VCaP (cell line): Measurements from ENCODE around the gene KLF11.
A peak's percentile ranks its signal among the peaks of the same experiment; 100 is the strongest.

Source experiments
- H3K27ac ChIP-seq: fragments of 450-650 bp; 2 replicates; pipeline ENCODE4 v1.5.1; 2017
- CTCF ChIP-seq: fragments of 450-650 bp; conservative IDR thresholded peaks from 2 replicates; pipeline ENCODE4 v1.5.1; 2017; ENCODE audit warnings: mild to moderate bottlenecking, moderate library complexity

Gene KLF11

GRCh38 chr2:10076511-10076910, 33.2 kb downstream of the KLF11 start:
- no peak for TF ChIP-seq CTCF
- H3K27ac ChIP-seq: no peak overlapping the region

- no peak for TF ChIP-seq CTCF
- no peak overlapping the region for H3K27ac ChIP-seq
These were observed 33.7 kb downstream of the KLF11 start for GRCh38 chr2:10076988-10077527.

- TF ChIP-seq CTCF: no peak
- H3K27ac ChIP-seq: no peak overlapping the region
These were observed 34.7 kb downstream of the KLF11 start for GRCh38 chr2:10078001-10078400.

GRCh38 chr2:10078704-10079265, 35.4 kb downstream of the KLF11 start:
- peak overlapping the region; percentile 40; the same call in 1 of the 2 replicates for H3K27ac ChIP-seq
- TF ChIP-seq CTCF: no peak

GRCh38 chr2:10079266-10079869, 36.0 kb downstream of the KLF11 start:
- TF ChIP-seq CTCF: no peak

GRCh38 chr2:10079870-10080535, 36.7 kb downstream of the KLF11 start, which contains the start of gene CYS1:
Gene CYS1 (minus strand): TSS chr2:10080411. CDS start chr2:10080223, 188 bp downstream.
- H3K27ac ChIP-seq: peak within 1 kb of the TSS; percentile 40; the same call in 1 of the 2 replicates

More at GRCh38 chr2:10079266-10079869, 36.0 kb downstream of the KLF11 start:
- H3K27ac ChIP-seq: peak overlapping the region; percentile 40; the same call in 1 of the 2 replicates

More at GRCh38 chr2:10079870-10080535, 36.7 kb downstream of the KLF11 start, which contains the start of gene CYS1:
- TF ChIP-seq CTCF: peak; percentile 45
